ENCODE measurements around the gene UBASH3A.
"Not testable (repeated sequence)": the region's sequence is repeated elsewhere in the genome, so short reads cannot be mapped to it uniquely, and the experiment has no call there.

The UBASH3A gene

DNA sequence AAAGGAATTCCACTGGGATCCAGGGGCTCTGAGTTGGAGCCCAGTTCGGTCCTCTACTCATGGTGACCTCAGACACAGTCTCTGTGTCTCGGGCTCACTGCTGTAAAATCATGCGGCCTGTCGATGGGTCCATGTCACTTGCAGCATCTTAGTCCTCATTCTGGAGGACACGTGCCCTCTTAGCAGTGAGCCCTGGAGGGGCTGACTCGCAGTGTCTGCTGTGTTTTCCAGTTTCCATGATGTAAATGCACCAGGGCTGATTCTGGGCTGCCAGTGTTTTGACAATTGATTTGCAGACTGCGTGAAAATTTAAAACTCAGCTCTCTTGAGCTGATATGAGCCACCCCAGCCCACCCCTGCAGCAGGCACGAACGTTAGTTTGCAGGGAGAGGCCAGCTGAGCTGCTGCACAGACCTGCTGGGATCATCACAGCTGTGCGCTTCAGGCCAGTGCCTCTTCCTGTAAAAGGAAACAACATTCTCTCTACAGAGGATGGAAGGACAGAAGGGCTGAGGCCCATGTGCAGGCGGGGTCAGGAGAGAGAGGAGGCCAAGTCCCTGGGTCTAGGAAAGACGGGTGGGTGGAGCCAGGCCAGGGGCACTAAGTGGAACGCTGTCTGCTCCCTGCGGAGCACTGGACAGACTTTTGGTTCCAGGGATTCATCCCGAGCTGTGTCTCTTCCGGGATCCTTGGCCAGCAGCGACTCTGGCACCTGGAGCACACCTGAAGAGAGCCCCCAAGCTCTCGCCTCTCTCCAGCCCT is 49.7 kb downstream of the UBASH3A start:
- DNase-seq, result no peak

DNA sequence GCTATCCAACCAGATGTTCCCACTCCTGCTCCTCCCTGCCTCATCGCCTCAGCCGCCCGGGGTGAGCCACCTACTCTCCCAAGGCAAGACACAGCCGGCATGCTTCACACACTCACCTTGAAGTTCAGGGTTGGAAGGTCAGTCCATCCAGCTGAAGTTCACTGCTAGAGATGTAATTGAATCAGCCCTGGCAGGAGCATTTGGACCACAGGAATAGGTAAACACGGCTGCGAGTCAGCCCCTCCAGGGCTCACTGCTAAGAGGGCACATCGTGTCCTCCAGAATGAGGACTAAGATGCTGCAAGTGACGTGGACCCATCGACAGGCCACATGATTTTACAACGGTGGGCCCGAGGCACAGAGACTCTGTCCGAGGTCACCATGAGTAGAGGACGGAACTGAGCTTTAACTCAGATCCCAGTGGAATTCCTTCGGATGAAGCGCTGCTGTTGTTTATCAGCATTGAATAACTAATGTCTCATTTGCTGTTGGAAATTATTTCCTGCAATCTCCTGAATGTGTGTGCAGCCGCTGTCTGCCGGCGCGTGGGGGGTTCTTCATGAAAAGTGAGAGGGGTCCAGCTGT is 50.4 kb downstream of the UBASH3A start:
- no peak for DNase-seq

DNA sequence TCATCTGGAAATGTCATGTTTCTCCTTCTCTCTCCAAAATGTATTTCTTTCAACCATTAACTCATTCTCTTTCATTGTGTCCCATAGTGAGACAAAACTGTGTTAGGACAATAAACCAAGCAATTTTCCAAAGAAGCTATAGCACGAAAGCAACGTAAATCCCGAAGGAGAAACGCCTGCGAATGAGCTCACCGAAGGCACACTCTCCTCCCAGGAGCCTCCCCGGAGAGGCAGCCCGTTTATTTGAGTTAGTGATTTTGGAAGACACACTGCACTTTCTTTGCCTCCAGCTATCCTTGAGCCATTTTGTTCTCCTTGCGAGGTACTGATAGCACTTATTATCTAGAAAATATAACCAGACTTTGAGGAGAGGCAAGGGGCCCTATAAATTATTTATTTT is 51.1 kb downstream of the UBASH3A start:
- DNase-seq, result no peak

DNA sequence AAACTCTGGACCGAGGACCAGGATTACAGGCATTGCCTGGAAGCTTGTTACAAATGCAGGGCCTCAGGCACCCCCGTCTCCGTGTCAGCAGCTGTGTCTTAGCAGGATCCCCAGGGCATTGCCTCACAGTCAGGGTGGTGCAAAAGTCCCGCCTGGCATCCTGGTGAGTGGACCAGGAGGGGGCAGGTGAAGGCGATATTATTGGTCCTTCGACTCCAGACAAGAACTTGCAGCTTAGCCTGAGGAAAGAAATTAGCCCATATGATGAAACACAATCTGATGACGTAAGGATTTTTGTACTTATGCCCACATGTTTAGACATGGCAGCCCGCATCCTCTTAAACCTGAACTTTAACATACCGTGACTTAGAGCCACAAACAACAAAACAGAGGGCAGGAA is 51.5 kb downstream of the UBASH3A start:
- no peak for DNase-seq

DNA sequence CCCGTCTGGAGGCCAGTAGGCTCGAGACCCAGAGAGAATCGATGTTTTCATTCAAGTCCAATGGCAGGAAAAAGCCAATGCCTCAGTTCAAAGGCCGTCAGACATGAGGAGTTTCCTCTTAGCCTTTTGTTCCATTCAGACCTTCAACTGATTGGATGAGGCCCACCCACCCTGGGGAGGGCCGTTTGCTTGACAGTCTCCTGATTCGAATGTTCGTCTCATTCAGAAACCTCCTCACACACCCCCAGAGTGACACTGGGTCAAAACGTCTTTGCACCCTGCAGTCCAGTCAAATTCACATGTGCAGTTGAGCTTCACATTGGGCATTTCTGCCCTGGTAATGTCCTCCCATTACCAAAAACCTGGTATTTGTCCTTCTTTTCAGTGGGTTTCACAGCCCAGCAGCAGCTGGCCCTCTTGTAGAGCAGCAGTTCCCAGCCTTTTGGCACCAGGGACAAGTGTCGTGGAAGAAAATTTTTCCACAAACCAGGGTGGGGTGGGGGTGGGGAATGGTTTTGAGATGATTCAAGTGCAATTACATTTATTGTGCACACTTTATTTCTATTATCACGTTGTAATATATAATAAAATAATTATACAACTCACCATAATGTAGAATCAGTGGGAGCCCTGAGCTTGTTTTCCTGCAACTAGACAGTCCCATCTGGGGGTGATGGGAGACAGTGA is 52.2 kb downstream of the UBASH3A start:
- DNase-seq, result no peak

DNA sequence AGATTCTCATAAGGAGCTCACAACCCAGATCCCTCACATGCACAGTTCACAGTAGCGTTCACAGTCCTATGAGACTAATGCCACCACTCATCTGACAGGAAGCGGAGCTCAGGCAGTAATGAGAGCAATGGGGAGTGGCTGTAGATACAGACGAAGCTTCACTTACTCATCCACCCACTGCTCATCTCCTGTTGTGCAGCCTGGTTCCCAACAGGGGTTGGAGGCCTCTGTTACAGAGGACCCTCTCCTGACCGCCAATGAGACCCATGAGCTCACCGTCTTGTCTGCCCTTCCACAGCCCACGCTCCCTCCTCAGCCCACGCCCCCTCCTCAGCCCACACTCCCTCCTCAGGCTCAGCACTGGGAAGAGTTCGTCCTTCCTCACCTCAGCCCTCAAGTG is 52.8 kb downstream of the UBASH3A start:
- no peak for DNase-seq

DNA sequence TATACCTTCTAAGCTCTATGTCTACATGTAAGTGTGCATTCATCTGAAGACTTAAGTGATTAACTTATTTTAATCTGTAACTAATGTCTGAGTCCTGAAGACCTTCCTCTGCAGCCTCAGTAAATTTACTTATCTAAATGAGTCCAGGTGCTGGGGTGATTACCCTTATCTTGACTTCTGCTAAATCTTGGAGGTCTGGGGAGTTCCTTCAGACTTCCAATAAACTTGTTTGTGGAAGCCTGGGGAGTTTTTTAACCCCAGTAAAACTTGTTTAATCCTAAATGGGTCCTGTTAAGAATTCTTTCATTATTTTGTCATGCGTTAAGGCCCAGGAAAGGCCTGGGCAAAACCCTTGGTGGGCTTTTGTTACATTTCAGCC is 55.4 kb downstream of the UBASH3A start:
- DNase-seq, result no peak

DNA sequence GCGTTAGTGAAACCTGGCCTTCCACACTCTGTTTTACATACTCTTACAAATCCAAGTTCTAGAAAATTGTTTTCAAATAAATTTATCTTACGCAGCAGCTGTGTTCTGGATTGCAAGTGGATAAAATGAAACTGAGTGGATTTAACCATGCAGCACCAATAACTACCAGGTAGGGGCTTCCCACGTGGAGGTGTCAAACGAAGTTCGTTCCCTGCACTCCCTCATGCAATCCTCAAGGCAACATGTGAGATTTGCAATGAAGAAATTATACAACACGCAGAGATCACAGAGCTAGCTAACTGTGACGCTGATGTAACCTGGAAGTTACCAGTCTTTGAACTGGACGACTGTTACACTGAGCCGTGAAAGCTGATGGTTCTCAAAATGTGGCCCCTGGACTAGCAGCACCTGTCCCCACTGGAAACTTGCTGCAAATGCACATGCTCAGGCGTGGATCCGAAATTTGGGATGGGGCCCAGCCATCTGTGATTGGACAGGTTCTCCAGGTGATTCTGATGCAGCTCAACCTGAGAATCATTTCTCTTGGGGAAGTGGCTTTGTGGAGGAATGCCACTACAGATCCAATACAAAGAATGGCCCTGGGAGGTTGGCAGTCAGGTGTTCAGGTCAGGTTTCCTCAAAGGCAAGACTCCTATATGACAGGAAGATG is 56.0 kb downstream of the UBASH3A start:
- DNase-seq, result no peak

DNA sequence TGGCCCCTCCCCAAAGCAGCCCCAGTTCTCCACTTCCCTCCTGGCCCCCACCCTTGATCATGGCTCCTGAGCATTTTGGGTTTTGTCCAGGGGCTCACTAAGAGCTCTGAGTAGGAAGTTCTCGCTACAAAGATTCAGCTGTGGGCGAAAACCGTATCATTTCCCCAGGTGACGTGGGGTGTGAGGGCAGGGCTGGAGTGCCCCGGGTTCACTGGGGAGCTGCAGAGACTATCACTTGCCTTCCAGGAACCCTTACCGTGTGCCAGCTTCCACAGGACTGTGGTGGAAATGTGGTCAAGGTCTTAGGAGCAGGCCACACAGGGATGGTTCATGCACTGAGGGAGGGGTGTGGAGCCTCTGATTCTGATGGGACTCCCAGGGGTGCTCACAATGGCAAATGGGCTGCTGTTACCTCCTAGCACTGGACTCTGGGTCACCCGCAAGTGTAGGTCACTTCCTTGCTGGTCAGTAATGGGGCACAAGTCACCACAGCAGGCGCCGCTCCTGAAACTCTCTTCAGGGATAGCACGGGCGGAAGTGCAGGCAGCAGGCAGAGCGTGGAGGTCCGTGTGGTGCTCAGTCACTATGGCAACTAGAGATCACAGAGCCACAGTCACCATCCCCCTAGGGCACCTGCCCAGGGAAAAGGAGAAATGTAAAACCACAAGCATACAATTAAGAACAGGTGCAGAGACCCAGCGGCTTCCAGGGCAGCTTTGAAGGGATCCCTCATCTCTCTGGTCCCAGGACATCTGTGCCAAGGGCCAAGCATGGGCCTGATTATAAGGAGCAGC is 56.9 kb downstream of the UBASH3A start:
- no peak for DNase-seq

DNA sequence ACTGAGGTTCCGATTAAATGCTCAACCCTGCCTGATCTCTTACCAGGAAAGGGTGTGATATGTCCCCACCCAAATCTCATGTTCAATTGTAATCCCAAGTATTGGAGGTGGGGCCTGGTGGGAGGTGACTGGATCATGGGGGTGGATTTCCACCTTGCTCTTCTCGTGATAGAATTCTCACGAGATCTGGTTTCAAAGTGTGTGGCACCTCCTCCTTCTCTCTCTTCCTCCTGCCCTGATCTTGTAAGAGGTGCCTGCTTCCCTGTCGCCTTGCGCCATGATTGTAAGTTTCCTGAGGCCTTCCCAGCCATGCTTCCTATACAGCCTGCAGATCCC is 57.5 kb downstream of the UBASH3A start:
- DNase-seq, result no peak

DNA sequence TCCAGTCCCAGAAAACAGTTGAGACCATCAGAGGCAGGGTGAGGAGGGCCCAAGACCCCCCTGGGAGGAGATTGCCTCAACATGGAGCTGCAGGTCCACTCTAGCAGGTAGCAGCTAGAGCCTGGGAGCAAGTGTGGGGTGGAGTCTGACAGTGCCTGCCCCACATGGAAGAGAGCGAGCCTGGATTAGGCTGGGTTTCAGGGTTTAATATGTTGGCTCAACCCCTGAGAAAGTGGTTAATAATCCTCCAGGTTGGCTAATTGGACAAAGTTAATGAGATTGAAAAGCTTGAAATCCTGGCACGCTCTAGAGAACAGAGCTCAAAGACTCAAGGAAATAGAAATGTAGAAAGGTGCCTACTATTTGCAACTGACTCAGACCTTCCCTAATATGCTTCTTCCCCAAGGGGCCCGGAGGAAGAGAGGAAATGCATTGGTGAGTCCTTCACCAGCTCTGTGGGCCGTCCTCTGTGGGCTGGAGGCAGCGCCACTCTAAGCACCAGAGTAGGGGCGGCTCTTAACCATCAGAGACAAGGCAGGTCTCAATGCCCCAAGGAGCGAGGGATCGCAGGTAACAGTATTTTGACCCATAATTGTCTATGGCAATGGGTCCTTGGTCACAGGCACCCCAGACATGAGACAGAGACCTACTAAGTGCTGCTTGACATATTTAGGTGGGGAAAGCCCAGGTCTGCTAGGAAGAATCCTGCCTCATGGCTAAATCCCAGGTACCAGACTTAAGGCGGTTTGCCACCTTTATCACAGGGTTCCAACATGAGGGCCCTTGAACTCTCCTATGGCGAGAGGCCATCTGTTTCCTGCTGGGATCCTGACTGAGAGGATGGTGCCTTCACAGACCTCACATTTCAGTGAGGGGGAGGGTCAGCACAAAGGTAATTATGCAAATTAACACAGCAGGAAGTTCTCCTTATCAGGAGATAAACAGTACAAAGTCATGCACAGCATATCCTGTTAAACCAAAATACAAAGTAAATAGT is 58.5 kb downstream of the UBASH3A start:
- no peak for DNase-seq

DNA sequence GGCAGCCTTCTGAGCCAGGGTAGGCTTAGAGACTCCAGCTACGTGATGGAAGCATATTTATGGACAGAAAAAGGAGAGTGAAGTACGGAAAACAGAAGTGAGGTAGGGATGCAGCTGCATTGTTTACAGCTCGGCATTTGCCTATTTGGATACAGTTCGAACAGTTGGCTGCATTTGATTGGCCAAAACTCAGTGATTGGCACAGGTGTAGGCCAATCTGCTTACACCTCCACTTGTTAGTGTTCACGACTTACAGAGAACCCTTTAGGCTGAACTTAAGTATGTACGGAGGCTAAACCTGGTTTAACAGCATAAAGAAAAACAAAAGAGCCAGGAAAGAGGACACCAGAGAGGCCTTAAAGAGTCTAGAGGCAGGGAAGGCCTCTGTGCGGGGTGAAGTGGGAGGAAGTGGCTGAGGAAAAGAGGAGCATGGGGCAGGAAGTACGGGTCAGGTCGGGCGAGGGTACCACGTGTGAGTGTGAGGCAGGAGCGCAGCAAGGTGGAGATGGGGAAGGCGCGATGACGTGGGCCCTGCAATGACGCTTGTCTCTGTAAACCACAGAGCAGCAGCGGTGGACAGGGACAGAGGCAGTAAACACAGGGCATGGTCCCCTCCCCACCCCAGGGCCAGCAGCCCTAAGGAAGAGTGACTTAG is 60.3 kb downstream of the UBASH3A start:
- no peak for DNase-seq

DNA sequence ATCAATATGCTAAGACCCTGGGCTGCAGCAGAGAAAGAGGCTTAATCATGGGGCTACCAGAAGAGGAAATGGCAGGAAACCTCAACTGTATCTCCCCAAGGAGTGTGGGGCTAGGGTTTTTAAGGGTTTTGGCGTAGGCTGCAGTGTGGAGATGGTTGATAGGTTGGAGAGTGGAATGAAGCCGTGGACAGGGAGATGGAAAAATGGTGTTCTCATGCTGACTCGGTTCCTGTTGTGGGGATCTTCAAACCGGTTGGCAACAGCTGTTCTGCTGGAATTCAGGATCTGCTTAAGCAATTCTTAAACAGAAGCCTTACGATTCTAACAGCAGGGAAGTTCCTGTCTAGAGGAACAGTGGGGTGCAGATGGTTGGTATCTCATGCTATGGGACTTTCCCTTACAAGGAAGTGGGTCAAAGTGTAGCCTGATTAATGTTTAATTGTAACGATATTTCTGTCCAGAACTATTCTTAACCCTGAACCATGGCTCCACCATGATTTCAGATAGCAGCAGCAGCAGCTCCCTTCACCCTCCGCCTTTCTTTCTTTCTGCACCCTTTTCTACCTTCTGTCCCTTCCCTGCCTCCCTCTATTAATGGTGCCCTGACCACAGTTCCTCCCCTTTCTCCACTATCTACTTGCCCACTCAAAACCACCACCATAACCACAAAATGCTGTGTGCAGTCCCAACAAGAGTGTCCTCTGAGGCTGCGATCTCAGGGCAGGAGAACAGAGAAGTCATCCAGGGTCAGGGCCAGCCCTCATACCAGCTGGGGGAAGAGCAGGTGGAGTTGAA is 61.5 kb downstream of the UBASH3A start:
- DNase-seq, result no peak

DNA sequence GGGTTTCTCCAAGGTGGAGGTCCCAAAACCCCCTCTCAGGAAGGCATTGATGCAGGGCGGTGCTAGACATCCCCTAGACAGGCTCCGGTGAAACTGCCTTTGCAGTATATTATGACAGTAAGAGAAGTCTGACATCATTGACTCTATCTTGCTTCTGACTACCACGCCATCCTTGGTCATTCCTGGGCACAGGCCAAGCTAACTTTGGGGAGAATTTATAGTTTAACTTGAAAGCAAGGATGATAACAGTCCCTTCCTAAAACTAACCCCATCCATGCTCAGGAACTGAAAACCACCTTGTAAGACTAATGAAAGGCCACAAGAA is 62.1 kb downstream of the UBASH3A start:
- no peak for DNase-seq

DNA sequence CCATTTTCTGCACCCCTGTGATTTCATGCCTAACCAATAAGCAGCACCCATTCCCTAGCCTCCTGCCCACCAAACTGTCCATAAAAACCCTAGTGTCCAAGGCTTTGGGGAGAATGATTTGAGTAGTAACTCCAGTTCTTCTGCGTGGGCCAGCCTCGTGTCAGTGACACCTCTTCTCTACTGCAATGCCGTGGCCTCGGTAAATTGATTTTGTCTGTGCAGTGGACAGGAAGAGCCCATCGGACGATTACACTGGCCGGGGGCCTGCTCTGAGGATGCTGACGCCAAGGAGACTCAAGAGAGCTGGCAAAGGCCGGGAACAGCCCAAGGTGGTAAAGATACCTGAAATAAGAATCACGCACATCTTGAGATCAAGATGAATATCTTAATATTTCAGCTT is 63.0 kb downstream of the UBASH3A start:
- no peak for DNase-seq

DNA sequence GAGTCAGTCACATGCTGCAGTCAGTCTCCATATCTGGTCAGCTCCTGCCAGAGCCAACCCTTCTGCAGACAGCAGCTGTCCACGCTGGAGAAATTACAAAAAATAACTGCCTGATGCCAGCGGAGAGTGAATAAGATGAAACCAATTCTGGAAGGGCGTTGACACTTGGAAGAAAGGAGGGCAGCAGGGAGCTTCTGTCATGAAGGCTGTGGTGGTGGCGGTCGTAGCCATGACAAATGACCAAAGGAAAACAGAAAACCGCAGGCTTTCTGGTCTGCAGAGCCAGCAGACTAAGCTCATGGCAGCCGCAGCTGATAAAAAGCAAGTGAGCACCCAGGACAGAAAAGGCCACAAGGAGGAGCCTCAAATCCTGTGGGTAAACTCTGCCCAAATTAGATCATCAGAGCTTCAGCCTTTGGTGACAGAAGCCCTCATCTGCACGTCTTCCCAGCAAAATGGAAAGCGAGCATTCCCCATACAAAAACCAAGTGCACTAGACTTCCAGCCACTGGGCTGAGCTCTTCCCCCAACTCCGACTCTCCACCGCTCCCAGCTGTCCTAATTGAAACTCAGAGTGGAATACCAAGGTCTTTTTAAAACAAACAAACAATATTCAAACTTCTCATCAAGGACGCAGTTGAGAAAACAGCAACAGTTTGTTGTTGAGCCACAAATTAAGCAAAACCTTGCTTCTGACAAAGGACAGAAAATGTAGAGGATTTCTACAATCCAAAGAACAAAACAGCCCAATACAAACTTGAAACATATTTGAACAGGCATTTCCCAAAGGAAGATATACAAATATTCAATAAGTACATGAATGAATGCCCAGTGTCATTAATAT is 63.7 kb downstream of the UBASH3A start:
- DNase-seq, result no peak

DNA sequence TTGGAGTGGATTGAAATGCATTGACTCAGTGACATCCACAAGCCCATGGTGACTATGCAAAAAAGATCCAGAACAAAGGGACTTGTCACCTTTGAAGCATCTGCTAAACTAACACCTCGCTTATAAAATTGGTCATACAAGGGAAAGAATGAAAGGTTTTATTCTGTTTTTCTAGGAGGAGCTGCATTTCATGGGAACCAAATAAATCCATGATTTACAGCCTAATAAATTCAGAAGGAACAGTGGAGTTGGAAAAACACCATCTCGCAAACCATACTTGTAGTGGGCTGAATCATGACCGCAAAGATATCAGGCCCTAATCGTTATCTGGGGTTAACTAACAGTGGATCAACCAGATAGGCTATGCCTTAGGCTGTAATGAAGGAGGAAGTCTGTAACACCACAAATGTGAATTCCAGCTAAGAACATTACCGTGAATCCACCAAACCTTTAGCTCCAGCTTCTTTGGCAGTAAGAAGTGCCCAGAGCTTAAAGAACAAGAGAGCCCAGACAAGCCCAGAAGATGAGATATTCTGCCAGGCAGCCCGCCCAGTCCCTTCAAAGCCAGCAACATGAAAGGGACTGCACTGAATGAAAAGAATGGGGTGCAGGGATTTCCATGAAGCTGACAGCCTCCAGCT is 64.9 kb downstream of the UBASH3A start:
- no peak for DNase-seq

DNA sequence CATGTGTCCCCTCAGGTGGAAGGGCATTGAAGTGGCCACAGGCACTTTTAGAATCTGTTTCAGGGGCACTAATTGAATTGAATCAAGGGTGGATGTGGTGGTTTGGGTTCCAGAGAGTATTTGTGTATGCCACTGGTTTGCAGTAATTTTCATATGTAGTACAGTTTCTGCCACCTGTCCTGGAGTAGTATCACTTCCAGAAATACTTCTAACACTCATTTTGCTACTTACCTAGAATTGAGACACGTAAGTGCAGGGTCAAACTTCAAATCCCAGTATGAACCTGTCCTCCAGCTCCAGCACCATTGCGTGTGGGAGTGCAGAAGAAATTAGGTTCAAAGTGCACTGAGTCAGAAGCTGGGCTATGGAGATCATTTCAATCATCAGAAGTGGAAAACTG is 65.6 kb downstream of the UBASH3A start:
- no peak for DNase-seq

DNA sequence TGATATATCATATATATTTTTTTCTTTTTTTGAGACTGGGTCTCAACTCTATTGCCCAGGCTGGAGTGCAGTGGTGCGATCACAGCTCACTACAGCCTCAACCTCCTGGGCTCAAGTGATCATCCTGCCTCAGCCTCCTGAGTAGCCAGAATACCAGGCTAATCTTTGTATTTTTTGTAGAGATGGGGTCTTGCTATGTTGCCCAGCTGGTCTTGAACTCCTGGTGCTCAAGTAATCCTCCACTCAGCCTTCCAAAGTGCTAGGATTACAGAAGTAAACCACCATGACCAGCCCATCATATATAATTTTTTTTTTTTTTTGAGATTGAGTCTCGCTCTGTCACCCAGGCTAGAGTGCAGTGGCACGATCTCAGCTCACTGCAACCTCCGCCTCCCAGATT is 66.0 kb downstream of the UBASH3A start:
- not testable (repeated sequence) for DNase-seq
